HCT116 (cell line): ENCODE data around the gene SHANK3. TPM values are rescaled to one million over a fixed set of nuclear protein-coding genes. Genes with fewer than 3 reads are reported as not detected.

Experiments used
- ATAC-seq: fragments of 200-7000 bp; cut with Tn5 transposase; 2 replicates; pipeline ENCODE4 v1.9.1; 2020; ENCODE audit warnings: mild to moderate bottlenecking, moderate library complexity
- BruUV-seq: library from RNA; stranded (reverse); fragments of 400-500 nt; replicated peaks from 2 replicates; lab custom pipeline; 2021; lab: Mats Ljungman, UMichigan
- CTCF ChIA-PET: fragments of 300-600 bp; sonication (Branson Sonifier 250); formaldehyde crosslinking; loops from one replicate; lab custom pipeline; 2021; ENCODE audit warnings: antibody characterized with exemption; lab: Charles Lee
- POLR2A ChIA-PET: fragments of 300-600, 350-600 bp; sonication (Branson Sonifier 250); formaldehyde crosslinking; loops from one replicate; lab custom pipeline; 2021; ENCODE audit warnings: antibody characterized with exemption; lab: Charles Lee
- RAD21 ChIA-PET, 2 experiments: fragments of 300-600 bp; sonication (Branson Sonifier 250); formaldehyde crosslinking; loops; one replicate each; lab custom pipeline; 2023; ENCODE audit warnings: low total read pairs in 2 of 2; ENCODE audit not compliant: uncharacterized antibody in 2 of 2, unreplicated experiment in 2 of 2, low non-redundant PET in 1 of 2; lab: Charles Lee
- DNase-seq: peaks from one replicate; pipeline ENCODE4 v3.0.0-alpha.2; 2010; ENCODE audit warnings: low read depth, low spot score
- H2AFZ ChIP-seq: fragments of 200-600 bp; shearing (Covaris generic), sonication (generic); 2 replicates; pipeline ENCODE4 v1.6.1; 2017; ENCODE audit warnings: low read depth, mixed run types, mixed read lengths, antibody characterized with exemption, low read length; ENCODE audit not compliant: poor library complexity, severe bottlenecking
- H3K27ac ChIP-seq: 2 replicates; pipeline ENCODE4 v1.5.1; 2012; ENCODE audit warnings: low read depth, low read length
- H3K27me3 ChIP-seq: fragments of 200-600 bp; sonication (generic); 2 replicates; pipeline ENCODE4 v1.6.1; 2016; ENCODE audit warnings: mixed run types, low read length, mixed read lengths; ENCODE audit not compliant: insufficient read depth
- H3K36me3 ChIP-seq, 2 experiments: fragments of 200-500 bp in 1 of 2; fragments of 200-600 bp in 1 of 2; sonication (Bioruptor generic) in 1 of 2; sonication (generic) in 1 of 2; 2 replicates each; pipeline versions ENCODE4 v1.5.1 to v1.6.1; 2014 to 2016; ENCODE audit warnings: low read length in 2 of 2, inconsistent platforms in 1 of 2, mixed read lengths in 1 of 2, mixed run types in 1 of 2; ENCODE audit not compliant: insufficient read depth in 2 of 2, control insufficient read depth in 1 of 2
- H3K4me1 ChIP-seq, 2 experiments: fragments of 200-600 bp in 1 of 2; sonication (generic) in 1 of 2; 2 replicates each; pipeline versions ENCODE4 v1.5.1 to v1.6.1; 2012 to 2017; ENCODE audit warnings: low read length in 2 of 2, inconsistent platforms in 1 of 2, mild to moderate bottlenecking in 1 of 2, mixed read lengths in 1 of 2, mixed run types in 1 of 2, moderate library complexity in 1 of 2; ENCODE audit not compliant: insufficient read depth in 2 of 2, control insufficient read depth in 1 of 2
- H3K4me2 ChIP-seq: fragments of 200-600 bp; sonication (generic); 2 replicates; pipeline ENCODE4 v1.6.1; 2017; ENCODE audit warnings: mixed run types, low read length, mixed read lengths
- H3K4me3 ChIP-seq, 2 experiments: fragments of 200-600 bp in 1 of 2; sonication (generic) in 1 of 2; replicated peaks in 1 of 2; 2 replicates each; pipeline ENCODE4 v1.5.1; 2011 to 2016; ENCODE audit warnings: low read length in 2 of 2, control low read depth in 1 of 2, low read depth in 1 of 2, mild to moderate bottlenecking in 1 of 2, mixed read lengths in 1 of 2, mixed run types in 1 of 2
- H3K79me2 ChIP-seq: fragments of 200-600 bp; sonication (generic); 2 replicates; pipeline ENCODE4 v1.6.1; 2017; ENCODE audit warnings: mild to moderate bottlenecking, mixed run types, low read length, moderate library complexity, mixed read lengths; ENCODE audit not compliant: insufficient read depth
- H3K9ac ChIP-seq: fragments of 200-600 bp; sonication (generic); 2 replicates; pipeline ENCODE4 v1.6.1; 2016; ENCODE audit warnings: low read length, mixed read lengths
- H3K9me2 ChIP-seq: fragments of 200-600 bp; sonication (generic), shearing (Covaris generic); 2 replicates; pipeline ENCODE4 v1.6.1; 2017; ENCODE audit warnings: mixed run types, mild to moderate bottlenecking, moderate library complexity; ENCODE audit not compliant: insufficient read depth
- H3K9me3 ChIP-seq, 2 experiments: fragments of 200-500 bp in 1 of 2; fragments of 200-600 bp in 1 of 2; sonication (Bioruptor generic) in 1 of 2; sonication (generic) in 1 of 2; 2 replicates each; pipeline ENCODE4 v1.6.1; 2014 to 2017; ENCODE audit warnings: low read length in 2 of 2, mixed read lengths in 2 of 2, inconsistent platforms in 1 of 2, low read depth in 1 of 2, mild to moderate bottlenecking in 1 of 2, mixed run types in 1 of 2, moderate library complexity in 1 of 2; ENCODE audit not compliant: control insufficient read depth in 1 of 2, insufficient read depth in 1 of 2
- H4K20me1 ChIP-seq: fragments of 200-600 bp; sonication (generic), shearing (Covaris generic); 2 replicates; pipeline ENCODE4 v1.6.1; 2017; ENCODE audit warnings: mixed run types, mild to moderate bottlenecking, moderate library complexity; ENCODE audit not compliant: insufficient read depth
- CTCF ChIP-seq, 3 experiments: fragments of 200-600 bp in 1 of 3; sonication (generic) in 1 of 3; IDR thresholded peaks in 2 of 3; conservative IDR thresholded peaks in 1 of 3; 2 replicates each; pipeline ENCODE4 v1.5.1; 2012 to 2017; ENCODE audit warnings: low read depth in 2 of 3, low read length in 2 of 3, antibody characterized with exemption in 1 of 3, borderline replicate concordance in 1 of 3, control low read depth in 1 of 3, mild to moderate bottlenecking in 1 of 3, mixed read lengths in 1 of 3, mixed run types in 1 of 3, moderate library complexity in 1 of 3; ENCODE audit not compliant: insufficient read depth in 1 of 3
- RAD21 ChIP-seq: IDR thresholded peaks from 2 replicates; pipeline ENCODE4 v1.6.1; 2012; ENCODE audit warnings: low read depth, mild to moderate bottlenecking
- TCF7L2 ChIP-seq: IDR thresholded peaks from 2 replicates; pipeline ENCODE4 v1.7.0; 2011; ENCODE audit warnings: borderline replicate concordance, inconsistent platforms; ENCODE audit not compliant: insufficient read depth, insufficient read length; ENCODE audit errors: extremely low read depth
- intact Hi-C: fragments of 100-400 bp; cut with micrococcal nuclease; formaldehyde crosslinking; loops from 2 replicates; pipeline ENCODE4 v1.10.0; 2022
- total RNA-seq: library from RNA; stranded (reverse); gene quantifications from one replicate; pipeline ENCODE4 v1.2.1, GENCODE V29; 2021; ENCODE audit not compliant: unreplicated experiment

SHANK3 gene
- total RNA-seq, 1 experiment from 2014 or later, result 16.0 TPM

- BruUV-seq, result no TSS peak
- ChIA-PET POLR2A (no interaction called here), RAD21 (interaction anchor here in 1 of 2 experiments (0.6 kb wide), 1 partner anchor 105 kb away, joined by 7 read pairs; no protein-coding TSS in a partner anchor), CTCF (interaction anchor here (1.2 kb wide), 1 partner anchor 65 kb away, joined by 3 read pairs; no protein-coding TSS in a partner anchor)
- no peak overlapping the region for H3K4me3 ChIP-seq
- TF ChIP-seq RAD21 (peak; percentile 34; the same call in 1 of the 2 replicates), TCF7L2 (no peak), CTCF (IDR thresholded peaks at IDR 0.05 in 2 of 3, conservative IDR thresholded peaks at IDR 0.05 in 1 of 3; ENCODE audit: borderline replicate concordance in 1 of 3, insufficient read depth in 1 of 3, low read depth in 2 of 3, low read length in 2 of 3) (peak; percentile 12 to 37 (median 27); a peak in 3 of 6 replicates)
- H3K4me1 ChIP-seq, result peaks cover 10 to 53% of the 10 kb centered on the region in 2 experiments; a peak in 3 of 4 replicates
- no peak overlapping the region for H3K27ac ChIP-seq
- no peaks in the 10 kb centered on the region for H3K79me2 ChIP-seq
- no peak for DNase-seq
- no peaks in the 10 kb centered on the region for H3K9me2 ChIP-seq
- no peaks in the 10 kb centered on the region for H3K9me3 ChIP-seq
- H3K9ac ChIP-seq, result no peak overlapping the region
- H3K4me2 ChIP-seq, result no peak overlapping the region
- H2AFZ ChIP-seq, result no peak overlapping the region
- intact Hi-C loops, result loop anchor here (2.0 kb wide), 1 partner anchor 65 kb away; no protein-coding TSS in a partner anchor
- H4K20me1 ChIP-seq, result no peaks in the 10 kb centered on the region
- H3K36me3 ChIP-seq, result no peaks in the 10 kb centered on the region
- peaks cover 6% of the 10 kb centered on the region; the same call in 1 of the 2 replicates for H3K27me3 ChIP-seq
- ATAC-seq, result no peak
Measured at GRCh38 chr22:50625568-50626313, 46.9 kb upstream of the SHANK3 start.
